Measurements from ENCODE around the gene SPSB2.

SPSB2 gene

DNA sequence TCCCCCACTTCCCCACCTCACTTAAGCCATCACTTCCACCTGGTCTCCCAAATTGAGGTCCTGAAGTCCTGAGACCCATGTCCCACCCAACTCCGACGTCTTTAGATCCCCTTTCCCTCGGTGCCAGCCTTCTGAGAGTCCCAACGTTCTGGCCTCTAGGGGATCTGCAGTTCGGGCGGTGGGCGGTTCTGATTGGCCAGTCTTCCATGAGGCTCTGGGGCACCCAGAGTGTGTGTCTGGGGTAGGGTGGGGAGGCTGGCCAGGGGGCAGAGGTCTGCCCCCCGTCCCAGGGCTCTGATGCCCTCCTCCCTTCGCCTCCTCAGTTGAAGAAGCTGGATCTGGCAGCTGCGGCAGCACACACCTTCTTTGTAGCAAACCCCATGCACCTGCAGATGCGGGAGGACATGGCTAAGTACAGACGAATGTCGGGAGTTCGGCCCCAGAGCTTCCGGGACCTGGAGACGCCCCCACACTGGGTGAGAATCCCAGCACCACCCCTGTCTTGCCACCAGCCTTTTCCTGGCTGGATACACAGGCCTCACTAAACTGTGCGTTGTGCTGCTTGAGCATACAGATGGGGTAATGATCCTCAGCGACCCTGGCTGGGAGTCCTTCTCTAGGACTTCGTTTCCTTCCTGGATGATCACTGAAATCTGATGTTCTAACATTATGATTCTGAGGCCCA, 43.4 kb downstream of the SPSB2 start:
- DNase-seq: no peak

DNA sequence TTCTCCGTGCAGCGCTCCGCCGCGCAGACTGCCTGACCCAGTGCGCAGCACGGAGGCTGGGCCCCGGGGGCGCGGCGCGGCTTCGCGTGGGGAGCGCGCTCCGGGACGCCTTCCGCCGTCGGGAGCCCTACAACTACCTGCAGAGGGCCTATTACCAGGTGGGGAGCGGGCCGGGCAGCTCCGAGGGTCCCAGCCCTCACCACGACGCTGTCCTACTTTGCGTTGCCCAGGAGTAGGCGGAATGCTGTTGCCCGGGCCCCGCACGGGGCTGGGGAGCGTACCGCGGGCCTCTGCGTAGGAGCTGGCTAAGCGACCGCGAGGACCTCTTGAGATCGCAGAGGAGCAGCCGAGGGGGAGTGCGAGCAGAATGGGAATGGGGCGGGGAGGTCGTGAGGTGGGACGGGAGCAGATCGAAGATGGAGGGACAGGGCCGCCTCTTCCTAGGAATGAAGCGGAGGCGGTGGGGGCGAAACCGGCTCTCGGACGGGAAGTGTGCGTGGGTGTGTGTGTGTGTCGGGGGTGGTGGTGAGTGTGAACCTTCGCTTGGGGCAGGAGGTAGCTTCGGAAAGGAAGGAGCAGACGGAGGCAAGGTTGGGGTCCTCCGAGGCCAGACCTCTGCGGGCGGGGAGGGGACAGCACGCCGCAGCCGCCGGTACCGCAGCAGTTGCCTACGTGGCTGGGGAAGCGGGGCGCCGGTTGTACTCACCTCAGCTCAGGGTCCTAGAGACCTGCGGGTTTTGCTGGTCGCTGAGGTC, 44.1 kb downstream of the SPSB2 start:
- DNase-seq: peak in 2 of 5 donors; percentile 22 to 26

DNA sequence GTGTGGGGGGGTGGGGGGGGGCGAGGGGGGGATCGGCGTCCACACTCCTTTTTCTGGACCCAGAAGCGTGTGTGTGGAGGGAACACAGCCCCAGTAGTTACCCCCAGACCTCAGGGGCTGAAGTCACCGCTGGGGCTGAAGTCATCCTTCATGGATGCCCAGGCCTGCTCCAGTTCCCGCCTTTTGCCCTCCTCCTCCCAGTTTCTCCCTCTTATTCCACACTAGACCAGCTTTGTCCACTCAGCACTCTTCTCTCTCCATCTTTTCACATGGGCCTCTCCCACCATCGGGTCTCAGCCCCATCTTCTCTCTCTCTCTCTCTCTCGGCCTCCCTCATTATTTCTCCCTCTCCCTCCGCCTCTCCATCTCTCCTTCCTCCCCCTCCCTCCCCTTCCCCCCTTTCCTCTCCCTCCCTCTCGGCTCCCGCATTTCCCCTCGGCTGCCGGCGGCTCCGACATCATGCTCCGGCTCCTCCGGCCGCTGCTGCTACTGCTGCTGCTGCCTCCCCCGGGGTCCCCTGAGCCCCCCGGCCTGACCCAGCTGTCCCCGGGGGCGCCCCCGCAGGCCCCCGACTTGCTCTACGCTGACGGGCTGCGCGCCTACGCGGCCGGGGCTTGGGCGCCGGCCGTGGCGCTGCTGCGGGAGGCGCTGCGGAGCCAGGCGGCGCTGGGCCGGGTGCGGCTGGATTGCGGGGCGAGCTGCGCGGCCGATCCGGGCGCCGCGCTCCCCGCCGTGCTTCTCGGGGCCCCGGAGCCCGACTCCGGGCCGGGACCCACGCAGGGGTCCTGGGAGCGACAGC, 44.9 kb downstream of the SPSB2 start, which contains the start of gene P3H3:
TSS of gene P3H3 (plus strand) at position 426 of the 799 bp plus-strand sequence. CDS start at position 460, 34 bp downstream.
- DNase-seq: no peak

DNA sequence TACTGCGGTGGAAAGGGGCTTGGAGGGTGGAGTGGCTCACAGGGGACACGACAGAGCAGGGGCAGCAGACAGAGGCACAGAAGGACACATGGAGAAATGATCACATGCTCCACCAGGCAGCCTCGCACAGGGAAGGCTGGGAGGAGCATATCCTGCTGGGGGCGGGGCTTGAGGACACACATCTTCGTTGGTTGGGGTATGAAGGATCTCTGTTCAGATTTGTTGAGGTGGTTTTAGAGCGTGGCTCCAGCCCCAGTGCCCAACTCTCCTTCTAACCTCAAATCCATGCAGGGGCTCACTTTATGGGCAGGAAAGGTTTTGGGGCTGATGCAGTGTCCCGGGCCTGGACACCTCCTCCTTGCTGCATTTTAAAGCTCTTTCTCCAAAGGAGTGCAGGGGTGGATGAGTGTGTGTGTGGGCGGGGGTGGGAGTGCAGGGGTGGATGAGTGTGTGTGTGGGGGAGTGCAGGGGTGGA, 45.6 kb downstream of the SPSB2 start:
- DNase-seq: peak in 2 of 5 donors; percentile 21 to 44

DNA sequence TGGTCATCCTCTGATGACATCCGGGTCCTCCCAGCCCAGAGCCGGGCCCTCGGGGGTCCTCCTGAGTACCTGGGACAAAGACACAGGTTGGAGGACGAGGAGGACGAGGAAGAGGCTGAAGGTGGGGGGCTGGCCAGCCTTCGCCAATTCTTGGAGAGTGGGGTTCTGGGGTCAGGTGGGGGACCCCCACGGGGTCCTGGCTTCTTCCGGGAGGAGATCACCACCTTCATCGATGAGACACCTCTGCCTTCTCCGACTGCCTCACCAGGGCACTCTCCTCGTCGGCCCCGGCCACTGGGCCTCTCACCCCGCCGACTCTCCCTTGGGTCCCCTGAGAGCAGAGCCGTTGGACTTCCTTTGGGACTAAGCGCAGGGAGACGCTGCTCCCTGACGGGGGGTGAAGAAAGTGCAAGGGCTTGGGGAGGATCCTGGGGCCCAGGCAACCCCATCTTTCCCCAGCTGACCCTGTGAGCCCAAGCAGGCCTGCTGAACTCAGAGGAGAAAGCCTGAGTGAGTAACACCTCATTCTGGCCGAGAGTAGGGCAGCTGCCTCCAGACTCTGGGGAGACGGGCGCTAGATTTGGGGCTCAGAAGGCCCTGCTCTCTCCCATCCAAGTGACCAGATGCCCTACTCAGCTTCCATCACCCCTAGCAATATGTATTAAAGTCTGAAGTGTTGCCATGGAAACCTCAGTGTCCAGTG, 46.2 kb downstream of the SPSB2 start:
- no peak for DNase-seq

DNA sequence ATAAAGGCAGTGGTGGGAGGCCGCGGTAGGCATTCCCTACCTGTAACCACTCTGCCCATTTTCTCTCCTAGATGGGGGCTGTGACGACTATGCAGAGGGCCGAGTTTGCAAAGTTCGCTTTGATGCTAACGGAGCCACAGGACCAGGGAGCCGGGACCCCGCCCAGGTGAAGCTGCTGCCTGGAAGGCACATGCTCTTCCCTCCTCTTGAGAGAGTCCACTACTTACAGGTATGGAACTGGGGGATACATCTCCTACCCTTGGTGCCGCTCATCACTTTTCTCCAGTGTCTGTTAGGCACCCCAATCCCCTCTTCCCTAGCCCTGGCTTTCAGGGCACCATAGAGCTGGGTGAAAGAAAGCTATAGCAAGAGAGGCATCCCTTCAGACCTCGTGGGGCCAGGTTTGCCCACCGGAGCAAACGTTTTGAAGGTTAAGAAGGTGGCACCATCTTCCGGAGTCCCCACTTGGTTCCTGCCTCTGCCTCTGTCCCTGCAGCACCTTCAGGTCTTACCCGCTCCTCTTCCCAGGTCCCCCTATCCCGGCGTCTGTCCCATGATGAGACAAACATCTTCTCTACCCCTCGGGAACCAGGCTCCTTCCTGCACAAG, 46.9 kb downstream of the SPSB2 start:
- DNase-seq: no peak

DNA sequence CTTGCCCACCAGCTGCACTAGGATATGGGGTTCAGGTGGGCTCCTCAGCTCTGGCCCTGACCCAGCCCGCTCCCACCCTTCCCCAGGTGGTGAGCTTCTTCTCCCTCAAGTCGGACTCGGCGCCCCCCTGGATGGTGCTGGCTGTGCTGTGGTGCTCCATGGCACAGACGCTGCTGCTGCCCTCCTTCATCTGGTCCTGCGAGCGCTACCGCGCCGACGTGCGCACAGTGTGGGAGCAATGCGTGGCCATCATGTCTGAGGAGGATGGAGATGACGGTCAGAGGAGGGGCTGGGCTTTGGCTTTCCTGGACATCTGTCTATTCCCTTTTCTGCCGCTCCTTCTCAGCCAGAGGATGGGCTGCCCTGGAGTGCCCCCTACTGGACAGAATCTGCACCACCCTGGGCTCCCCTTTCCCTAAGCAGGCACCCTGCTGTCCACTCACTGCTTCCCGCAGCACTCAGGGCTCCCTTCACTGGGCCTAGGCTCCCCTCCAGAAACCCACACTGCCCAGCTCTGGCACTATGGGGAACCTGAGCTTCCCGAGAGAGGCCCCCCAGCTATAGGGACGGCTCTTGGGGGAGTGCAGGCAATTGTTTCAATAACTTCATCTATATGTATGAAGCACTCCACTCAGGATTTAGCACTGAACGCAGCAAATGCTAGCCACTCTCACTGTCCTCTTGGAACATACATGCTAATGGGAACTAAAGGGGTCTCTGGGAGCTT, 47.5 kb downstream of the SPSB2 start:
- peak; percentile 57 to 79 (median 67) for DNase-seq

DNA sequence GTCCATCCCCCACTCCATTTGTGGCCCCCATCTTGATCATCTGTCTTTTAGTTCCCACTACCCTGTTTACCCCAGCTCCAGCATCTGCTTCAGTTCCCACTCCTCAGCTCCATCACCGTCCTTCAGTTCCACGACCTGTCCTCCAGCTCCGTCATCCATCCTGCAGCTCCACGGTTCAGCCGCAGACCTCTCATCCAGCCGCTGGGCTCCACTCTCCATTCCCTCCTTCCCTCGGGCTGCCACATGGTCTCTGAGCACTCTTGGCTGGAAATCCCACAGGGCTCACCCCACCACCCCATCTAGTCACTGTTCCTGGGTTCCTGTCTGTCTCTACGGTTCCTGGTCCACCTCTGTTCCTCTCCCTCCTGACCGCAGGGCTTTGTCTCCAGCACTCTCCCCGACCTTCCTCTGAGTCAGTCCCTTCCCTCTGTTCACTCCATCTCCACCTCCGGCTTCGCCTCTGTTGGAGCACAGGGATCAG, 48.2 kb downstream of the SPSB2 start:
- no peak for DNase-seq

DNA sequence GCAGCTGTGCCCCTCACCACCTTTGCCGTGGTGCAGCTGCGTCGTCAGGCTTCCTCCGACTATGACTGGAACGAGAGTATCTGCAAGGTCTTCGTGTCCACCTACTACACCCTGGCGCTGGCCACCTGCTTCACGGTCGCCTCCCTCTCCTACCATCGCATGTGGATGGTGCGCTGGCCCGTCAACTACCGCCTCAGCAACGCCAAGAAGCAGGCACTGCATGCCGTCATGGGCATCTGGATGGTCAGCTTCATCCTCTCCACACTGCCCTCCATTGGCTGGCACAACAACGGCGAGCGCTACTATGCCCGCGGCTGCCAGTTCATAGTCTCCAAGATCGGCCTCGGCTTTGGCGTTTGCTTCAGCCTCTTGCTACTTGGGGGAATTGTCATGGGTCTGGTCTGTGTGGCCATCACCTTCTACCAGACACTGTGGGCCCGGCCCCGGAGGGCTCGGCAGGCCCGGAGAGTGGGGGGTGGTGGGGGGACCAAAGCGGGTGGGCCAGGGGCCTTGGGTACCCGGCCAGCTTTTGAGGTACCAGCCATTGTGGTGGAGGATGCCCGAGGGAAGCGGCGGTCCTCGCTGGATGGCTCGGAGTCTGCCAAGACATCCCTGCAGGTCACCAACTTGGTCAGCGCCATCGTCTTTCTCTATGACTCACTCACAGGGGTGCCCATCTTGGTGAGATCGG, 48.9 kb downstream of the SPSB2 start:
- DNase-seq: no peak

DNA sequence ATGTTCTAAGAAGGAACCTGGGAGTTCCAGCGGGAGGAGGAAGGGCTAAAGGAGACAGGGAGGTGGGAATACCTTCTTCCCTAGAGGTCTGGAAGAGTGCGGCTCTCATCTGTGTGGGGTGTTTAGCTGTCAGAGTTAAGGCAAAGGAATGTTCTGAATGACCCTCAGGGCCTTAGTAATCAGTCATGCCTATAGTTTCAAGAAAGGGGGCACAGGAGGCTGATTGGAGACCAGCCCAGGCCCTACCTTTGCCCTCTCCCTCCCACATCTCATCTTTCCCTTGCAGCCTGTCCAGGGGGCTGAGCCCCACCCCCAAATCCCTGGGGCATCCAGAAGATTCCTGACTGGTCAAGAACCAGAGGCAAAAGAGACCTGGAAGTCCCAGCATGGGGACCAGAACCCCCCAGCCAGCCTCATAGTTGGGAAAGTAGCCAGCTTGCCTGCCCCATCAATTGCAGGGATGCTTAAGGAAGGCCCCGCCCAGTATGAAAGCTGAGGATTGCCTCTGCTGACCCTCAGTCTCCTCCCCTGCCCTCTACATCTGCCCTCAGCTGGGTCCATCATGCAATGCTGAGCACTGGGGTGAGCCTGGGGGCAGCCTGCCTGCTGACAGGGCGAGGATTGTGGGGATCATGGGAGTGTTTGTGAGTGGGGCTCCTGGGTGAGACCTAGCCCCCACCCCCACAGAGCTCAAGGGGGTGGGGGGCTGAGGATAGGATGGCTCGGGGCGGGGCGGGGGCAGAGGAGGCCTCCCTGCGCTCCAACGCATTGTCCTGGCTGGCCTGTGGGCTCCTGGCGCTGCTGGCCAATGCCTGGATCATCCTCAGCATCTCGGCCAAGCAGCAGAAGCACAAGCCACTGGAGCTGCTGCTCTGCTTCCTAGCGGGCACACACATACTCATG, 49.7 kb downstream of the SPSB2 start:
- no peak for DNase-seq

DNA sequence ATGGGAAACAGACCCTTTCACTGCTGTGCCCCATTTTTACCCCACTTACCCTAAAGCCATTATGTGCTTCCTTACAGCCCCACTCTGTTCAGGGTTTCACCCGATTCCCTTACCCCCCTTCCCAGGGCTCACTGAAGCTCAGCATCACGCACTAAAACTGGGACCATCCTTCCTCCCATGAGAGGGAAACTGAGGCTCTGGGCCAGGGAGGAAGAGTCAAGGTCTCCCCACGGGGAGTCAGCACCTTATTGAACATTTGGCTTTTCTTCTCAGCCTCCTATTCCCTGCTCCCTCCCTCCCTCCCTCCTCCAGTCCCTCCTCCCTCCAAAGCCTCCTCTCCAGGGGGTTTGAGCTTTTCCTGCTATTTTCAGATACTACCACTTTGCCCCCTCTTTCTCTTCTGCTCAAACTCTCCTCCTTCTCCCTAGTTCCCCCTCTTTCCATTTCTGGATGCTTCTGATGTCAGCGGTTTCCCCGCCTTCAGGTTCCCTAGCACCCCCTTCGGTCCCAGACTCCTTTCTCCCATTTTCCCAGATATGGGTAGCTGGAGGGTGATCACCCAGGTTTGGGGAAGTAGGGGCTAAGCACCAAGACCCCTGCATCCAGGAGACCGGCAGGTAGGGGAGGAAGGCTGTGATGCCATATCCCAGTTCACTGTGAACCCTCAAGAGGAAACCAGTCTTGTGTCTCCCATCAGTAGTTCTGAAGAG, 50.5 kb downstream of the SPSB2 start:
- no peak for DNase-seq

DNA sequence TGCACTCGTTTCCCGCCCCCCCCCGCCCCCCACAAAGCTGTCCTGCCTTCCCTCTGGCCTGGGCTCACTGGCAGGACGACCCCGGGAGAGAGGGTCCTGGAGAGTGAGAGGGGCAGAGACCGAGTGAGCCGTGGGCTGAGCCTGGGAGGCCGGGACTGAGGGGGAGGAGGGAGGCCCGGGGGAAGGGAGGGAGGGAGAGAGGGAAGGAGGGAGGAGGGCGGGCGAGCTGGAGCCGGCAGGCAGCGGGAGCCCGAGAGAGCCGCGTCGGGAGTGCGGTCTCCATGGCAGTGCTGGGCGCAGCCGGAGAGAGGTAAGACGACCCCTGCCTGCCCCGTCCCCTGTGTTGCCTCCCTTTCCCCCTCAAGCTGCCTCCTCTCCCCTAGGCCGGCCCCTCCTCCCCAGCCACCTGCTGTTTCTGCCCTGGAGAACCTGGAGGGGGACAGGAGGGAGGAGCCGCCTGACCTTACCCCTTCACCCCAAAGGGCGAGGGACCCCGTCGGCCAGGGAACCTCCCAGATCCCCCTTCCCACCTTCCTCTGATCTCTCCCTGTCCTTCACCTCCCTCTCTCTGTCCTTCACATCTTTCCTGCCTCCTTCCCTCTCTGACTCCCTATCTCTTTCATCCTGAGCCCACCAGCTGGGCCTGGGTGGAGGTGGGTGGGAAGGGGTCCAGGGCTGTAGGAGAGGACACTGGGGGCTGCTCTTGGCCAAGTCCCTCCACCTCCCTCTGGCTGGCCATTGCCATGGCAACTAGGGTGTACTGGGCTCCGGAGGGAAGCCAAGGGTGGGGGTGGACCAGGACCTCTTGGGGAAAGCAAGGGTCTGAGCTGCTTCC, 51.3 kb downstream of the SPSB2 start, which contains the start of gene GPR162:
TSS of gene GPR162 (plus strand) at position 231 of the 835 bp plus-strand sequence. CDS start 2,078 bp downstream, outside the sequence.
- no peak for DNase-seq

Measured in T-helper 1 cell (primary cell).